B cell (primary cell): ENCODE measurements around the gene MLLT10. TPM values are rescaled to one million over a fixed set of nuclear protein-coding genes. Genes with fewer than 3 reads are reported as not detected.

Experiments used
- ATAC-seq: fragments of 200-7000 bp; cut with Tn5 transposase; one replicate; pipeline ENCODE4 v1.10.0; 2021; ENCODE audit warnings: low read depth, mild to moderate bottlenecking, moderate number of reproducible peaks, moderate library complexity
- CTCF ChIA-PET: fragments of 350-600 bp; sonication (Branson Sonifier 250); formaldehyde crosslinking; loops from one replicate; lab custom pipeline; 2021; ENCODE audit warnings: antibody characterized with exemption, inconsistent platforms; lab: Charles Lee
- POLR2A ChIA-PET: fragments of 350-600 bp; sonication (Branson Sonifier 250); formaldehyde crosslinking; loops from one replicate; lab custom pipeline; 2021; ENCODE audit warnings: antibody characterized with exemption; lab: Charles Lee
- DNase-seq: peaks from one replicate; pipeline ENCODE4 v3.0.0; 2013
- H2AFZ ChIP-seq: 2 replicates; pipeline ENCODE4 v1.6.1; 2012; ENCODE audit warnings: mild to moderate bottlenecking, low read depth, low read length; ENCODE audit not compliant: insufficient read depth, poor library complexity, severe bottlenecking
- H3K27ac ChIP-seq, 2 donors: 1 replicate in 1 of 2; 2 replicates in 1 of 2; pipeline ENCODE4 v1.5.1; 2012 to 2013; ENCODE audit warnings: low read length in 2 of 2, mild to moderate bottlenecking in 2 of 2, moderate library complexity in 1 of 2
- H3K27me3 ChIP-seq, 4 experiments: fragments of 200-600 bp in 1 of 4; sonication (generic) in 1 of 4; replicated peaks in 1 of 4; 1 replicate in 2 of 4; 2 replicates in 2 of 4; pipeline versions ENCODE4 v1.6.1 to v1.7.0; 2013 to 2016; ENCODE audit warnings: low read length in 3 of 4, mild to moderate bottlenecking in 2 of 4, mixed read lengths in 1 of 4, moderate library complexity in 1 of 4; ENCODE audit not compliant: insufficient read depth in 4 of 4, control insufficient read depth in 3 of 4; ENCODE audit errors: control extremely low read depth in 1 of 4
- H3K36me3 ChIP-seq, 2 experiments: replicated peaks in 1 of 2; 1 replicate in 1 of 2; 2 replicates in 1 of 2; pipeline versions ENCODE4 v1.6.1 to v1.7.1; 2013; ENCODE audit warnings: low read length in 1 of 2; ENCODE audit not compliant: insufficient read depth in 2 of 2, control insufficient read depth in 1 of 2; ENCODE audit errors: control extremely low read depth in 1 of 2, extremely low read depth in 1 of 2
- H3K4me1 ChIP-seq, 2 donors: fragments of 200-600 bp in 1 of 2; sonication (generic) in 1 of 2; 1 replicate in 1 of 2; 2 replicates in 1 of 2; pipeline versions ENCODE4 v1.5.1 to v1.6.1; 2013 to 2017; ENCODE audit warnings: low read length in 2 of 2; ENCODE audit not compliant: control insufficient read depth in 2 of 2, insufficient read depth in 2 of 2
- H3K4me2 ChIP-seq: replicated peaks from 2 replicates; pipeline ENCODE3; 2012; ENCODE audit warnings: mild to moderate bottlenecking, low read depth, low read length; ENCODE audit not compliant: poor library complexity, severe bottlenecking
- H3K4me3 ChIP-seq, 5 experiments: fragments of 200-600 bp in 1 of 5; sonication (generic) in 1 of 5; 1 replicate in 3 of 5; 2 replicates in 2 of 5; pipeline versions ENCODE4 v1.5.1 to v1.7.0; 2011 to 2016; ENCODE audit warnings: low read length in 4 of 5, mild to moderate bottlenecking in 4 of 5, low read depth in 2 of 5, control low read depth in 1 of 5, moderate library complexity in 1 of 5; ENCODE audit not compliant: insufficient read depth in 1 of 5; ENCODE audit errors: control extremely low read depth in 1 of 5, extremely low read depth in 1 of 5
- H3K79me2 ChIP-seq: fragments of 200-600 bp; sonication (generic); one replicate; pipeline ENCODE4 v1.6.0; 2016; ENCODE audit warnings: low read length; ENCODE audit not compliant: control insufficient read depth, insufficient read depth
- H3K9ac ChIP-seq: fragments of 200-600 bp; sonication (generic); 2 replicates; pipeline ENCODE4 v1.6.1; 2017; ENCODE audit warnings: mild to moderate bottlenecking, low read length, moderate library complexity
- H3K9me3 ChIP-seq, 3 donors: one replicate each; pipeline versions ENCODE4 v1.6.1 to v1.7.1; 2013; ENCODE audit warnings: low read length in 2 of 3; ENCODE audit not compliant: control insufficient read depth in 2 of 3, insufficient read depth in 1 of 3; ENCODE audit errors: control extremely low read depth in 1 of 3
- H4K20me1 ChIP-seq: 2 replicates; pipeline ENCODE4 v1.6.0; 2012; ENCODE audit warnings: mild to moderate bottlenecking, low read length; ENCODE audit not compliant: insufficient read depth, control insufficient read depth, poor library complexity, severe bottlenecking
- H3K27ac Mint-ChIP-seq: one replicate; pipeline ENCODE4 v1.8.0; 2021; ENCODE audit warnings: mixed read lengths
- H3K27me3 Mint-ChIP-seq: one replicate; pipeline ENCODE4 v1.8.0; 2021; ENCODE audit warnings: mixed read lengths
- H3K4me1 Mint-ChIP-seq: one replicate; pipeline ENCODE4 v1.8.0; 2021; ENCODE audit warnings: mixed read lengths
- H3K4me3 Mint-ChIP-seq: one replicate; pipeline ENCODE4 v1.8.0; 2021; ENCODE audit warnings: mixed read lengths
- H3K9me3 Mint-ChIP-seq: one replicate; pipeline ENCODE4 v1.8.0; 2022; ENCODE audit warnings: mixed read lengths; ENCODE audit not compliant: insufficient read depth
- EZH2 ChIP-seq: IDR thresholded peaks from 2 replicates; pipeline ENCODE4 v1.6.1; 2012; ENCODE audit warnings: borderline replicate concordance, low read depth, mild to moderate bottlenecking, moderate library complexity, low read length; ENCODE audit not compliant: insufficient read depth, poor library complexity, severe bottlenecking
- WGBS: methylation state at CpG from one replicate; pipeline ENCODE4 v1.1.5; 2013; ENCODE audit warnings: missing lambda C conversion rate; ENCODE audit not compliant: insufficient coverage; 5-methylcytosine and 5-hydroxymethylcytosine counted together
- intact Hi-C: fragments of 100-400 bp; cut with micrococcal nuclease; formaldehyde crosslinking; loops from one replicate; pipeline ENCODE4 v1.10.0; 2022
- polyA plus RNA-seq: library from polyadenylated mRNA; depleted of rRNA; stranded (reverse); fragments of >200 nt; gene quantifications from 2 replicates; pipeline ENCODE4 v1.2.3, GENCODE V29; 2012
- total RNA-seq, 2 donors: library from RNA; stranded (reverse); fragments of 120-200 nt in 1 of 2; gene quantifications; 1 replicate in 1 of 2; 2 replicates in 1 of 2; pipeline versions ENCODE4 v1.2.3 to v1.2.4, GENCODE V29; 2013 to 2022
- TF ChIP-seq, protein P1 (sequence below): fragments of 200-600 bp; IDR thresholded peaks from one replicate; pipeline ENCODE4 v1.8.0; 2022; ENCODE audit warnings: antibody characterized with exemption, mild to moderate bottlenecking

Gene MLLT10
- total and polyA plus RNA-seq, 2 donors (not counting 1 experiment from before 2014, with no cell fraction given): 21.7 to 70.5 TPM

GRCh38 chr10:21511946-21512572, 22.0 kb upstream of the MLLT10 start:
- Histone ChIP-seq H3K4me2 (no peak overlapping the region), H3K9ac (no peak overlapping the region), H3K79me2 (no peaks in the 10 kb centered on the region), H3K27ac (no peak overlapping the region), H2AFZ (no peak overlapping the region), H3K36me3 (no peaks in the 10 kb centered on the region), H3K4me1 (peaks cover 16 to 18% of the 10 kb centered on the region in 2 donors), H4K20me1 (no peaks in the 10 kb centered on the region), H3K27me3 (peaks cover 0 to 74% (median 58%) of the 10 kb centered on the region in 4 experiments), H3K9me3 (peaks cover 0 to 15% (median 0%) of the 10 kb centered on the region in 3 donors), H3K4me3 (no peak overlapping the region)
- no peak for ATAC-seq
- Mint-ChIP-seq H3K27me3 (peaks cover 67% of the 10 kb centered on the region), H3K9me3 (no peaks in the 10 kb centered on the region), H3K4me3 (no peak overlapping the region), H3K4me1 (peaks cover 7% of the 10 kb centered on the region), H3K27ac (no peak overlapping the region)
- ChIA-PET POLR2A (no interaction called here), CTCF (no interaction called here)
- DNase-seq: no peak
- TF ChIP-seq, protein P1, sequence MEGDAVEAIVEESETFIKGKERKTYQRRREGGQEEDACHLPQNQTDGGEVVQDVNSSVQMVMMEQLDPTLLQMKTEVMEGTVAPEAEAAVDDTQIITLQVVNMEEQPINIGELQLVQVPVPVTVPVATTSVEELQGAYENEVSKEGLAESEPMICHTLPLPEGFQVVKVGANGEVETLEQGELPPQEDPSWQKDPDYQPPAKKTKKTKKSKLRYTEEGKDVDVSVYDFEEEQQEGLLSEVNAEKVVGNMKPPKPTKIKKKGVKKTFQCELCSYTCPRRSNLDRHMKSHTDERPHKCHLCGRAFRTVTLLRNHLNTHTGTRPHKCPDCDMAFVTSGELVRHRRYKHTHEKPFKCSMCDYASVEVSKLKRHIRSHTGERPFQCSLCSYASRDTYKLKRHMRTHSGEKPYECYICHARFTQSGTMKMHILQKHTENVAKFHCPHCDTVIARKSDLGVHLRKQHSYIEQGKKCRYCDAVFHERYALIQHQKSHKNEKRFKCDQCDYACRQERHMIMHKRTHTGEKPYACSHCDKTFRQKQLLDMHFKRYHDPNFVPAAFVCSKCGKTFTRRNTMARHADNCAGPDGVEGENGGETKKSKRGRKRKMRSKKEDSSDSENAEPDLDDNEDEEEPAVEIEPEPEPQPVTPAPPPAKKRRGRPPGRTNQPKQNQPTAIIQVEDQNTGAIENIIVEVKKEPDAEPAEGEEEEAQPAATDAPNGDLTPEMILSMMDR: no peak
- no peak for TF ChIP-seq EZH2
- intact Hi-C loops: no loop called here
- WGBS: no CpG with 5 or more reads among the region's 3 CpGs

DNA sequence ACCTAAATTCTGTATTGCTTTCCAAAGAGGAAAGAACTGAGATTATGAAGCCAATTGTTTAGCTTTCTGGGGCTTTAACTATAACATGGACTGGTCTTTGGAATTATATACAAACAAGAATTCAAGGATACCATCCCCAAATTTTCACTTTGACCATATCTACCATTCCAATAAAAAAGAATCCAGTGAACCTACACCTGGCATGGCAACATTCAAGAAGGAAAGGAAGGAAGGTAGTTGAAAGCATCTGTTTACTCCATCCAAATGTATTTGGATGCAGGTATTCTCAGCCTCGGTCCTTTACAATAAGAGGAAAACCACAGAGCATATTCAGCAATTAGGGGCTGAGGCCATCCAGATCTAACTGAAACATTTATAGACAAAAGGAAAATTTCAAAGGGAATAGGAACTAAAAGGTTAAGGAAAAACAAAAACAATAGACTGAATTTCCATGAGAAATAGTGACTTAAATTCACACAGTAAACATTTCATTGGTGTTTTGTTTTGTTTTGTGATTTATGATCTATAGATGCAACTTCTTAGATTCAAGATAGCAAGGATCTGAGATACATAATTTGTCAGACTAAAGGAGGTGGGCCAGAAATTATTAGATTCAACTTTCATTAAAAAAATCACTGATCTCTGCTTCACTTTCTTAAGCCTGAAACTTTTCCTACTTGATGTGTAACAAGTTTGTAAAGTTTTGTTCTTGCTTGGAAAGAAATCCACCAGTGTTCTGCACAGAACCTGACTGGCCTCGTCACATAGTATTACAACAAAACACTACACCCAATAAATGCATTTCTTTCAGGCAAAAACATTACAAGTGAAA, 21.2 kb upstream of the MLLT10 start:
- Histone ChIP-seq H3K4me2 (no peak overlapping the region), H3K9me3 (peaks cover 0 to 13% (median 0%) of the 10 kb centered on the region in 3 donors), H3K79me2 (no peaks in the 10 kb centered on the region), H3K36me3 (no peaks in the 10 kb centered on the region), H3K27me3 (peaks cover 0 to 72% (median 60%) of the 10 kb centered on the region in 4 experiments), H2AFZ (no peak overlapping the region), H3K27ac (no peak overlapping the region), H3K4me1 (peaks cover 21 to 24% of the 10 kb centered on the region in 2 donors), H4K20me1 (peaks cover 3% of the 10 kb centered on the region), H3K4me3 (no peak overlapping the region), H3K9ac (no peak overlapping the region)
- no peak for DNase-seq
- ChIA-PET CTCF (no interaction called here), POLR2A (no interaction called here)
- peaks cover 12% of the 10 kb centered on the region for H3K4me1 Mint-ChIP-seq
- H3K4me3 Mint-ChIP-seq: no peak overlapping the region
- H3K27ac Mint-ChIP-seq: no peak overlapping the region
- H3K27me3 Mint-ChIP-seq: peaks cover 65% of the 10 kb centered on the region
- no peak for ATAC-seq
- TF ChIP-seq EZH2: no peak
- TF ChIP-seq, protein P1: no peak
- no peaks in the 10 kb centered on the region for H3K9me3 Mint-ChIP-seq
- intact Hi-C loops: no loop called here
- WGBS: 100% methylated on average over 1 of the region's 2 CpGs
